ENCODE data around the gene DPP6.

DNA sequence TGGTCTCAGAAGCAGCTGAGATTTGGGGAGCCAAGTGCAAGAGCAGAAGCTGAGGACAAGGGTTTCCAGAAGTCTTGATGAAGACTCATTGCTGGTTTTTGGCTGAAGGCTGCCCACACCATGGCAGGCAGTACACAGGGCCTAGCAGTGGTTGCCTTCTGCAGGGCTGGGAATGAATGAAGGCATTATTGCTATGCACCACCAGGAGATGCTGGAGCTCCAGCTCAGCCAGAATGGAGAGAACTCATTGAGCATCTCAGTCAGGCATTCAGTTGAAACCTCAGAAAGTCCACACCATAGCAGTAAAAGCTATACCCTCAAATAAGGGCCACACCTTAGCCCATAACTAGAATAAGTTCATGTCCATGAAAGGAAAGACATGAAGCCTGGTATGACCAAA lies 190.5 kb downstream of the DPP6 start:
- TF ChIP-seq POLR2A (IDR thresholded peaks at IDR 0.05; ENCODE audit: low read length), result no peak
- no peak for TF ChIP-seq GATA1 (IDR thresholded peaks at IDR 0.05; ENCODE audit: low read depth, low read length)
